Endodermal cell (in vitro differentiated cells): ENCODE measurements around the gene TMEM126B. TPM values are rescaled to one million over a fixed set of nuclear protein-coding genes. Genes with fewer than 3 reads are reported as not detected.
"Not testable (repeated sequence)": the region's sequence is repeated elsewhere in the genome, so short reads cannot be mapped to it uniquely, and the experiment has no call there.

Experiments
- DNase-seq: peaks from one replicate; pipeline ENCODE4 v3.0.0-alpha.2; 2017
- H3K27ac ChIP-seq: 2 replicates; pipeline ENCODE4 v1.5.1; 2013; ENCODE audit warnings: mild to moderate bottlenecking, low read depth, low read length, moderate library complexity
- H3K27me3 ChIP-seq: 2 replicates; pipeline ENCODE4 v1.6.1; 2013; ENCODE audit warnings: mild to moderate bottlenecking, low read length, moderate library complexity; ENCODE audit not compliant: insufficient read depth, control insufficient read depth, poor library complexity, severe bottlenecking
- H3K36me3 ChIP-seq: 2 replicates; pipeline ENCODE4 v1.7.0; 2013; ENCODE audit warnings: mild to moderate bottlenecking, low read length, moderate library complexity; ENCODE audit not compliant: control insufficient read depth, insufficient read depth
- H3K4me1 ChIP-seq: one replicate; pipeline ENCODE4 v1.7.0; 2013; ENCODE audit warnings: low read length; ENCODE audit not compliant: control insufficient read depth, insufficient read depth
- H3K4me3 ChIP-seq: 2 replicates; pipeline ENCODE4 v1.5.1; 2013; ENCODE audit warnings: mild to moderate bottlenecking, low read length, moderate library complexity
- H3K9ac ChIP-seq: 2 replicates; pipeline ENCODE4 v1.6.1; 2013; ENCODE audit warnings: mild to moderate bottlenecking, low read length, moderate library complexity; ENCODE audit not compliant: poor library complexity, severe bottlenecking; ENCODE audit errors: extremely low read depth
- H3K9me3 ChIP-seq: 2 replicates; pipeline ENCODE4 v1.6.1; 2013; ENCODE audit warnings: mild to moderate bottlenecking, low read length, moderate library complexity; ENCODE audit not compliant: control insufficient read depth
- H3K27ac Mint-ChIP-seq: 2 replicates; pipeline ENCODE4 v1.8.0; 2020; ENCODE audit warnings: mixed read lengths
- H3K27me3 Mint-ChIP-seq: 2 replicates; pipeline ENCODE4 v1.8.0; 2021; ENCODE audit warnings: mild to moderate bottlenecking, mixed read lengths; ENCODE audit not compliant: insufficient read depth
- H3K36me3 Mint-ChIP-seq: 2 replicates; pipeline ENCODE4 v1.8.0; 2020; ENCODE audit warnings: low read depth, mixed read lengths
- H3K4me1 Mint-ChIP-seq: 2 replicates; pipeline ENCODE4 v1.8.0; 2020; ENCODE audit warnings: mixed read lengths
- H3K4me3 Mint-ChIP-seq: 2 replicates; pipeline ENCODE4 v1.8.0; 2020; ENCODE audit warnings: mild to moderate bottlenecking, moderate library complexity, mixed read lengths
- H3K9me3 Mint-ChIP-seq: 2 replicates; pipeline ENCODE4 v1.8.0; 2020; ENCODE audit warnings: mild to moderate bottlenecking, mixed read lengths
- WGBS, 2 experiments: methylation state at CpG; one replicate each; pipeline versions ENCODE4 v1.1.5 to v1.1.7; 2013; ENCODE audit warnings: missing lambda C conversion rate in 2 of 2, mixed read lengths in 1 of 2; ENCODE audit not compliant: insufficient coverage in 1 of 2, insufficient read length in 1 of 2; 5-methylcytosine and 5-hydroxymethylcytosine counted together
- total RNA-seq, 2 donors: library from RNA; stranded (reverse); fragmentation: NEBNext Ultra II Directional in 1 of 2; extraction: Animal tissue kit (Norgen Biotek cat#: 25700) in 1 of 2; gene quantifications; 2 replicates in 1 of 2; 3 replicates in 1 of 2; pipeline ENCODE4 v1.2.1, GENCODE V29; 2021
- TF ChIP-seq, protein P1 (sequence below): fragments of 200-600 bp; sonication (generic); conservative IDR thresholded peaks from 2 replicates; pipeline ENCODE4 v1.5.0; 2021; ENCODE audit warnings: antibody characterized with exemption, mild to moderate bottlenecking

Gene TMEM126B
- total RNA-seq, 2 donors from 2014 or later: 56.4 to 57.3 TPM

DNA sequence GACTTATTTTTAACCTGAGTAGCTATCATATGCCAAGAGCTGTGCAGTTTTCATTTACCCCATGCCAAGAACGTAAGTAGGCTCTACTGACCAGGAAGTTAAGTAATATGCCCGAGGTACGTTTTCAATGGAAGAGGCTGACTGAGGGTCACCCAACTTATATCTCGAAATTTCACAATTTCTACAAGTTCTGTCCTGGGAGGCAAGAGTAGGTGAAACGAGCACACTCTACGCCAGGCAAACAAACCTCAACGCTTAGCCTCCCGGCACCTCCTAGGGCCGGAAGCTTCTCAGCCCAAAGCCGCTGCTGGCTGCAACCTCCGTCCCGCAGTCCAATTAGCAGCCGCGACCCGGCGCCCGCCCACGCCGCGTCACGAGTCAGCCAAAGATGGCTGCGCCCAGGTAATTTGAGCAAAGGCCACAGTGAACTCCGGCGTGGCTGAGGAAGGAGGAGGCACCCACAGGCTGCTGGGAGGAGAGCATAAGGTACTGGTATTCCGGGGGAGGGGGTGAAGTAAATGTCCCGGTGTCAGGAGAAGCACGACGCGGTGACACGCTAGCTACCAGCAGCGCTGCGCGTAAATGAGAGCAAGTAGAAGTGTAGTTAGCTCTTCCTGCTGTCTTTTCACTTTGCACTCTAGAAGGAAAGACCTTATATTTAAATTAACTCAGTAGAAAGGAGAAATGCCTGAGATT lies 19.4 kb downstream of the TMEM126B start, which contains the start of gene TMEM126A:
Gene TMEM126A (plus strand): TSS at position 364 of the 696 bp plus-strand sequence. CDS start 2,289 bp downstream, outside the sequence.
- peak within 1 kb of the TSS; percentile 26 for H3K27ac ChIP-seq
- TF ChIP-seq, protein P1, sequence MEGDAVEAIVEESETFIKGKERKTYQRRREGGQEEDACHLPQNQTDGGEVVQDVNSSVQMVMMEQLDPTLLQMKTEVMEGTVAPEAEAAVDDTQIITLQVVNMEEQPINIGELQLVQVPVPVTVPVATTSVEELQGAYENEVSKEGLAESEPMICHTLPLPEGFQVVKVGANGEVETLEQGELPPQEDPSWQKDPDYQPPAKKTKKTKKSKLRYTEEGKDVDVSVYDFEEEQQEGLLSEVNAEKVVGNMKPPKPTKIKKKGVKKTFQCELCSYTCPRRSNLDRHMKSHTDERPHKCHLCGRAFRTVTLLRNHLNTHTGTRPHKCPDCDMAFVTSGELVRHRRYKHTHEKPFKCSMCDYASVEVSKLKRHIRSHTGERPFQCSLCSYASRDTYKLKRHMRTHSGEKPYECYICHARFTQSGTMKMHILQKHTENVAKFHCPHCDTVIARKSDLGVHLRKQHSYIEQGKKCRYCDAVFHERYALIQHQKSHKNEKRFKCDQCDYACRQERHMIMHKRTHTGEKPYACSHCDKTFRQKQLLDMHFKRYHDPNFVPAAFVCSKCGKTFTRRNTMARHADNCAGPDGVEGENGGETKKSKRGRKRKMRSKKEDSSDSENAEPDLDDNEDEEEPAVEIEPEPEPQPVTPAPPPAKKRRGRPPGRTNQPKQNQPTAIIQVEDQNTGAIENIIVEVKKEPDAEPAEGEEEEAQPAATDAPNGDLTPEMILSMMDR: no peak
- H3K36me3 ChIP-seq: peaks cover 9% of the 10 kb centered on the region
- Mint-ChIP-seq H3K9me3 (no peaks in the 10 kb centered on the region), H3K27ac (peak within 1 kb of the TSS; percentile 98), H3K4me1 (peaks cover 22% of the 10 kb centered on the region), H3K4me3 (peak within 1 kb of the TSS; percentile 92), H3K27me3 (peaks cover 2% of the 10 kb centered on the region), H3K36me3 (peaks cover 3% of the 10 kb centered on the region)
- WGBS, 2 experiments: 1 to 3% methylated on average over 16 to 33 of the region's 33 CpGs
- DNase-seq: peak; percentile 98
- H3K4me1 ChIP-seq: peaks cover 4% of the 10 kb centered on the region
- H3K4me3 ChIP-seq: peak within 1 kb of the TSS; percentile 99
- no peaks in the 10 kb centered on the region for H3K9me3 ChIP-seq
- no peaks in the 10 kb centered on the region for H3K27me3 ChIP-seq
- peak within 1 kb of the TSS; percentile 90 for H3K9ac ChIP-seq

DNA sequence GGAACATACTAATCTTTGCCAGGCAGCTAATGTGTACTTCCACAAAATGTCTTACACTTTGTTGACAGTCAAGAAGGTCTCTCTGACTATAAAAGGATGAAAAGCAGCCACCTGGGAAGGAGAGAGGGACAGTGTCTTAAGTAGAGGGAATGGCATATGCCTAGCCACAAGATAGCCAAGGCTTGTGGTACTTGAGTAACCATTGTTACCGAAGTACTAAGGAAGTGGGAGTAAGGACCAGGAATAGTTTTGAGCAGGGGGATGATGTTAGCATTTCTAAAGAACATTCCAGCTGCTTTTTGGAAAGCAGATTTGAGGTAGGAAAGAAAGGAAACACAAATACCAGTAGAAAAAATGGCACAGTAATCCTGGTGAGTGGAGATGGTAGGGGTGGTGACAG lies 22.7 kb downstream of the TMEM126B start:
- Histone ChIP-seq H3K9me3 (no peaks in the 10 kb centered on the region), H3K9ac (no peak overlapping the region), H3K27ac (no peak overlapping the region), H3K36me3 (peaks cover 31% of the 10 kb centered on the region), H3K4me1 (peaks cover 4% of the 10 kb centered on the region), H3K27me3 (no peaks in the 10 kb centered on the region), H3K4me3 (no peak overlapping the region)
- Mint-ChIP-seq H3K4me3 (no peak overlapping the region), H3K27me3 (no peaks in the 10 kb centered on the region), H3K9me3 (no peaks in the 10 kb centered on the region), H3K36me3 (peaks cover 8% of the 10 kb centered on the region), H3K4me1 (peaks cover 14% of the 10 kb centered on the region), H3K27ac (peak overlapping the region; percentile 12)
- TF ChIP-seq, protein P1: no peak
- 94 to 100% methylated on average over 1 of the region's 1 CpG for WGBS, 2 experiments
- no peak for DNase-seq

DNA sequence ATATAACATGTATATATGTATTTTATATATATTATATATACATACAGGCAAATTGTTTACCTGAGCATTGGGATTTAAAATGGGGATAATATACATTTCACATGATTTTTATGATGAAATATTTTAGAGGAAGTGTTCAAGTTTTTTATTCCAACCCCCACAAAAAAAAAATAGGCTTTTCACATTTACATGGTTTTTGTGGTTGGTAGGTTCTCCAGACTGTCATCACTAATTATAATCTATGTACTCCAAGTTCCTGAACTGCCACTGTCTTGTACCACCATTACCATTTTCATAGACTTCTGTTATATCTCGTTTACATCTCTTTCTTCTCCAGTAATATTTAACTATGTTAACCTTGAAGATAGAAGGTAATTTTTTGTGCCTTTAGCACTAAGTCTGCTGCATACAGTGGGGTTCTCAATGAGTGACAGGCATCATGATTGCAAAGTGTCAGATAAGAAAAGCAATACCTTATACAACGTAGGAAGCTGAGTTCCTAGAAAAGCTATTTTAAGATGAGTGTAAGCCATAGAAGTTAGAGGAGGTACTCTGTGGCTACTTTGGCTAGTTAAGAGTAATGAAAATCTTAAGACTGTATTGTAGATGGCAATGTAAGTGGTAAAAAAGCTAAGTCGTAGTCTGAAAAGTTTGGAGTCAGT lies 24.5 kb downstream of the TMEM126B start:
- Mint-ChIP-seq H3K36me3 (peaks cover 8% of the 10 kb centered on the region), H3K4me3 (no peak overlapping the region), H3K4me1 (peaks cover 14% of the 10 kb centered on the region), H3K9me3 (no peaks in the 10 kb centered on the region), H3K27ac (no peak overlapping the region), H3K27me3 (no peaks in the 10 kb centered on the region)
- 89 to 100% methylated on average over 1 to 3 of the region's 3 CpGs for WGBS, 2 experiments
- Histone ChIP-seq H3K4me1 (peaks cover 4% of the 10 kb centered on the region), H3K4me3 (no peak overlapping the region), H3K36me3 (peaks cover 49% of the 10 kb centered on the region), H3K27me3 (no peaks in the 10 kb centered on the region), H3K9me3 (no peaks in the 10 kb centered on the region), H3K27ac (no peak overlapping the region), H3K9ac (no peak overlapping the region)
- TF ChIP-seq, protein P1: no peak
- no peak for DNase-seq

DNA sequence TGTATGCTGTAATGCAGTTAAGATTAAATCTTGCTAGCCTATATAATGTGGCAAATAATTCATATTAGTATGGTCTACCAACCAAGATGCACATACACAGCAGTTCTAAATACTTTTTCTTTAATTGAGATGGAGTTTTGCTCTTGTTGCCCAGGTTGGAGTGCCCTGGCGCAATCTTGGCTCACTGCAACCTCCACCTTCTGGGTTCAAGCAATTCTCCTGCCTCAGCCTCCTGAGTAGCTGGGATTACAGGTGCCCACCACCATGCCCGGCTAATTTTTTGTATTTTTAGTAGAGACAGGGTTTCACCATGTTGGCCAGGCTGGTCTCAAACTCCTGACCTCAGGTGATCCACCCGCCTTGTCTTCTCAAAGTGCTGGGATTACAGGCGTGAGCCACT lies 25.9 kb downstream of the TMEM126B start:
- not testable (repeated sequence) for DNase-seq, H3K27ac ChIP-seq, H3K27me3 ChIP-seq, H3K9ac ChIP-seq, H3K9me3 Mint-ChIP-seq, H3K4me1 ChIP-seq, H3K27ac Mint-ChIP-seq, H3K27me3 Mint-ChIP-seq, H3K4me3 ChIP-seq, H3K4me3 Mint-ChIP-seq, H3K9me3 ChIP-seq
- peaks cover 15% of the 10 kb centered on the region for H3K4me1 Mint-ChIP-seq
- peaks cover 63% of the 10 kb centered on the region for H3K36me3 ChIP-seq
- H3K36me3 Mint-ChIP-seq: peaks cover 17% of the 10 kb centered on the region
- 96 to 100% methylated on average over 1 to 3 of the region's 4 CpGs for WGBS, 2 experiments
